HS-5 (cell line): ENCODE measurements around the gene ELF5.

Experiments
- DNase-seq: peaks from one replicate; pipeline ENCODE4 v3.0.0-alpha.2; 2012; ENCODE audit warnings: low read depth

The ELF5 gene

GRCh38 chr11:34513682-34514449 lies at the start of gene ELF5:
Gene ELF5 (minus strand): TSS chr11:34513794. CDS start chr11:34505749, 8,045 bp downstream.
- no peak for DNase-seq

GRCh38 chr11:34562976-34563375 lies 49.4 kb upstream of the ELF5 start:
- DNase-seq, result no peak

- DNase-seq, result no peak
Measured at GRCh38 chr11:34560511-34560910, 46.9 kb upstream of the ELF5 start.

DNA sequence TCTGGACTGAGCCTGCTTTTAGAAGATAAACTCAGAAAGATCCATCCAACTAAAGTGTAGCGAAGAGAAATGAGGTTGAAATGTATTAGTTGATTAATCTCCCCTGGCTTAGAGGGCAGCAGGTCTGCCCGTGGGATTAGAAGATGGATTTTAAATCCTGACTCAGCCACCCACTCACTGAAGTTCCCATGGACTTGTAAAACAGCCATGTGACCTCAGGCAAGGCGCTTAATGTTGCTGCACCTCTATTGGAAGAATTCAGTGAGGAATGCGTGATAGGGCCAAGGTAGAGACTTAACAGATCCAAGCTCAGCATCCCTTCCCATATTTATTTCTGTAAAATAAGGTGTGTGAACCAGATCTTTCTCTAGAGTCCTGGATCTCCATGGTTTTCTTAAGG lies 45.1 kb upstream of the ELF5 start:
- DNase-seq, result no peak

- DNase-seq, result peak; percentile 4
Measured at GRCh38 chr11:34558211-34558610, 44.6 kb upstream of the ELF5 start.

GRCh38 chr11:34552270-34552669 lies 38.7 kb upstream of the ELF5 start:
- no peak for DNase-seq

GRCh38 chr11:34549271-34549670 lies 35.7 kb upstream of the ELF5 start:
- no peak for DNase-seq

DNA sequence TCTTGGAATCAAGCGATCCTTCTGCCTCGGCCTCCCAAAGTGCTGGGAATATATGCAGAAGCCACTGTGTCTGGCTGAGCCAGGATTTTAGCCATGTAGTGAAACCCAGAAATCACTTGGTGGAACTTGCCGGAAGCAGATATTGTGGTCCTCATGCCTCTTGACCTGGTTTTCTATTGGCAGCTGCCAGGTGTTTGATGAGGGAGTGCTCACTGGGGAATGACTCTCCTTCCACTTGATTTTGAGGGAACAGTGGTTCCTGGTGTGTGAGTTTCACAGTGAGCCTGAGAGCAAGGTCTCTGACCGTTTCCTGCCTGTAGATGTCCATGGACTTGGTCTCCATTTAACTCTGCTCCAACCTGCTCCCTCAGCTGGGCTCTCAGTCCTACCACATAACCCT lies 34.7 kb upstream of the ELF5 start:
- no peak for DNase-seq

DNA sequence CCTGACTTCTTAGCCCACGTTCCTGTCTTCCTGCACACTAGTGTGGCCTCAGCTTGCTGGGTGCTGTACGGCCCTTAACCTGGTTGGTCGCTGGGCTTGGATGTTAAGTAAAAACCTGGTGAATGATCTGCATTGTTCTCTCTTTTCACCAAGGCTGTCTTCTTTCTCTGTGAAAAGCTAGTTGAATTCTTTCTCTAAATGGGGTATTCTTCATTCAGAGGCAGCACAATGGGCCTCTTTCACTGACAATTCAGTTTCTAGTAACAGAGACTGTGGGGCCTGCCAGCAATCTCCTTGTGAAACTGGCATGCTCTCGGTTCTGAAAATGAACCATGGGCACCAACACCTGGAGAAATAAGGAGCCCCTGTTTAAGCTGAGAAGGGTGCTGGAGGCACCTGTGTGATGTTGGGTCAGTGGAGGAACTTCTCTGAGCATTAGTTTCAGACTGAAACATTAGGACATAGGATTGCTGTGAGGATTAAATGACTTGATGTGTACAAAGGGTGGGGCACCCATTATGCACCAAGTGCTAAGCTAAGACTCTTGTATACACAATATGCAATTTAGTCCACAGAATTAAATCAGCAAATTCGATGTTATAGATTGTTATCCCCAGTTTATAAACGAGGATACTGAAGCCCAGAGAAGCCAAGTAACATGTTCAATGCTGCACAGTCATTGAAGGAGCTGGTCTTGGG lies 33.1 kb upstream of the ELF5 start:
- DNase-seq, result no peak

DNA sequence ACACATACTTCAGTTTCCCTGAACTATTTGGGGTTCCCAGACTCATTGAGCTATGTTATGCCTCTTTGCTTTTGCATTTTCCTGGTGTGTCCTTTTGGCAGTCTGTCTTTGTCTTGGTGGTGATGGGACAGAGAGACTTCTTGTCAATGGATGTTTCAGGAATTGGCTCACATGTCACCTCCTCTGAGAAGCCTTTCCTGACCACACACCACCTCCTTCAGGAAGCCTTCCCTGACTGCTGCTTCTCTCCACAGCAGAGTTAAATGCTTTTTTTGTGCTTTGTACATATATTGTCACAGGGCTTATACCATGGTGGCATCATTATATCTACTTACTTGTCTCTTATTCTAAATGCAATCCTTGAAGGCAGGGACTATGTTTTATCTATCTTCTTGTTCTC lies 28.5 kb upstream of the ELF5 start:
- DNase-seq, result no peak

DNA sequence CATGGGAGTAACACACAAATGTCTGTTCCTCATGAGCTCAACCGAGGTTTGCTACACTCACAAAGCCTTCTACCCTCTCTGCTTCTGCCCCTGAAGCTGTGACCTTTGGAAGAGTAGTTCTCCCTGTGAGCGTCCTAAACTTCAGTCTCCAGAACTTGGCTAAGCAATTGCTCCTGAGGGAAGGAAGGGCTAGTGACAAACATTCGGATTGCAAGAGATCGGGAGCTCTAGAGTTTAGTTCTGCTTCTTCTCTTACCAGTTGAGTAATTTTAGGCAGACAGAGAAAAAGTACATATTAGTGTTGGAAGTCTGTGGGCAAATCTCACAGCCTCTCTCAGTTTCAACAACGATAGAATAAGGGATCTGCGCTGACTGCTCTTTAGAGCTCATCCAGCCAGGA lies 27.3 kb upstream of the ELF5 start:
- DNase-seq, result no peak

DNA sequence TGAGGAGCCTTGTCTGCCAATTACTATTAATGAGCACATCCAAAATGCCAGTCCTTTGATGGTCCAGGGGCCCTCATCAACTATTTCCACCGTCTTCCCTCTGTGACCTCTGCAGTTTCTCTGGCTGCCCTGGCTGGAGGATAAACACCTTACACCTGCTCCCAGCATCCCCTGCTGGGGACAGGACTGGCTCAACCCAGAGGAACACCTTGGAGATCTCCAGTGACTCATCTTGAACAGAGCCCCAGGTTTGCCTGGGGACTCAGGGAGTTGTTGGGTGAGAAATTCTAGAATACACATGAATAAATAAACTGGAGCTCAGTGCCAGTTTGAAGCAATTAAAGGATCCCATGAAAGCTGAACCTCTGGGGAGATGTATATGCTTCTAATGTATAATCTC lies 24.0 kb upstream of the ELF5 start:
- DNase-seq, result no peak

DNA sequence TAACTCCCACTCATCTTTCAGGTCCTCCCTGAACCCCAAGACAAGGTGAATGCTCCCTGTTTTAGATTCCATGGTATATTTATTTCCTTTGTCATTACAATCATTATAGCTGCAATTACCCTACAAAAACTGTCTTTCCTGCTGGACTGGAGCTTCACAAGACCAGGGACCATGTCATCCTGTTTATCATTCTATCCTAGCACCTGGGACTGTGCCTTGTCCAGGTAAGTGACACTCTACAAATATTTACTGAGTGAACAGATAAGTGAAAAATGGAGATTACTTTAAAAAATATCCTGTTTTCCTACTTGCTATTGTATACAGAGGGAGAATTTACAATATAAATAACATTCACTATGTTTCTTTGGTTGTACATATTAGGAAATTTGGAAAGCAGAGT lies 22.5 kb upstream of the ELF5 start:
- no peak for DNase-seq

DNA sequence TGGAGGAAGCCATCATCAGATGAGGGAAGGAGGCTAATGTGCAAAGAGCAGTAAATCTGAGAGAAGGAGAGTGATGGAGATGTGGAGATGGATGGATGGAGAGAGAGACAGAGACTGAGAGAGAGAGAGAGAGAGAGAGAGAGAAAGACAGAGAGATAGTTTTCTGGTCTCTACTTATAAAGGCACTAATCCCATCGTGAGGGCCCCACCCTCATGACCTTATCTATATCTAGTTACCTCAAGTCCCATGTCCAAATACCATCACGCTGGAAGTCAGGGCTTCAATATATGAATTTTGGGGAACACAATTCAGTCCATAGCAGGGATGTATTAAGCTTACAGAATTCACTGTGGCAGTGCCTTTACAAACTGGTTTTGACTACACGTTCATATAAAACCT lies 21.2 kb upstream of the ELF5 start:
- DNase-seq, result no peak

DNA sequence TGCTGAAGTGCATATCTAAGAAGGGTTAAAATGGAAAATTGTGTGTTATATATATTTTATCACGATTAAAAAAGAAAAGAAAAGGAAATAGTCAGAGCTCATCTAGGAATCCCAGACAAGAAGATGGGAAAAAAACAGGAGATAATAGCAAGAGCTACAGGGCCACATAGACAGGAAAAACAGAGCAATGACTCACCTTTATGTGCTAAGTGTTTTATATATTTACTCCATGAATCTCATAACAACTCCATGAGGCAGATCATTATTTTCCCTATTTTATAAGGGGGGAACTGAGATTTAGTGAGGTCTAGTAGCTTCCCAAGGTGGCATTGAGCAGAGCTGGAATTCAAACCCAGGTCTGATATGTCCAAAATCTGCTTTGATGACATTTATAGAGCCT lies 18.1 kb upstream of the ELF5 start:
- no peak for DNase-seq

GRCh38 chr11:34530545-34531234 lies 17.1 kb upstream of the ELF5 start:
- DNase-seq, result no peak

DNA sequence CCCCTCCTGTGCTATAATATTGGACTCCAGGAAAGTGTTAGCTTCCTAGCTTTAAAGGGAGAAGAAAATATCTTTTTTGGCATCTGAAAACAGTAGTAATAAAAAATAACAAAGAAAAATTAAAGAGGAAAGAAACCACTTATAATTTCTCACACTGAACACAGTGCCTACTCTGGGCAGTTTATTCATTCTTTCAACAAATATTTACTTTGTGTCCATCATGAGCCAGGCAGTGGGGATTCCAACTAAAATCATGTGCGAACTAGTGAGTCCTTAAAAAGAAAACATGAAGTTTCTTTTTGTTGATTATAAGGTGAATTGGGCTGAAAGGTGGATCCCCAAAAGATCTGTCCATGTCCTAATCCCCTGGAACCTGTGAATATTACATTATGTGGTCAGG lies 16.0 kb upstream of the ELF5 start:
- no peak for DNase-seq

DNA sequence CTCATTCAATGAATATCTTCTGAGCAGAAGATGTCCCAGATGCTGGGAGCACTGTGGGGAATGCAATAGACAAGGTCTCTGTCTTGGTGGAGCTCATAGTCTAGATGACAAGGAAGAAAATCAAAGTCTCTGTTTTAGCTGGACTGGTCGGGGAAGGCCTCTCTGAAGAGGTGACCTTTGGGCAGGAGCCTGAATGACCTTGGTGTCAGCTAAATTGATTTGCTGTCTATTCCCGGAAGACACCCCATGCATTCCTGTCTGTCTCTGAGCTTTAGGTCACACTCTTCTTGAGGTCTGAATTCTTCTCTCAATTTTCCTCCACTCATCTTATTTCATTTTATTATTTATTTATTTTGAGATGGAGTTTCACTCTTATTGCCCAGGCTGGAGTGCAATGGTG lies 14.5 kb upstream of the ELF5 start:
- DNase-seq, result no peak

DNA sequence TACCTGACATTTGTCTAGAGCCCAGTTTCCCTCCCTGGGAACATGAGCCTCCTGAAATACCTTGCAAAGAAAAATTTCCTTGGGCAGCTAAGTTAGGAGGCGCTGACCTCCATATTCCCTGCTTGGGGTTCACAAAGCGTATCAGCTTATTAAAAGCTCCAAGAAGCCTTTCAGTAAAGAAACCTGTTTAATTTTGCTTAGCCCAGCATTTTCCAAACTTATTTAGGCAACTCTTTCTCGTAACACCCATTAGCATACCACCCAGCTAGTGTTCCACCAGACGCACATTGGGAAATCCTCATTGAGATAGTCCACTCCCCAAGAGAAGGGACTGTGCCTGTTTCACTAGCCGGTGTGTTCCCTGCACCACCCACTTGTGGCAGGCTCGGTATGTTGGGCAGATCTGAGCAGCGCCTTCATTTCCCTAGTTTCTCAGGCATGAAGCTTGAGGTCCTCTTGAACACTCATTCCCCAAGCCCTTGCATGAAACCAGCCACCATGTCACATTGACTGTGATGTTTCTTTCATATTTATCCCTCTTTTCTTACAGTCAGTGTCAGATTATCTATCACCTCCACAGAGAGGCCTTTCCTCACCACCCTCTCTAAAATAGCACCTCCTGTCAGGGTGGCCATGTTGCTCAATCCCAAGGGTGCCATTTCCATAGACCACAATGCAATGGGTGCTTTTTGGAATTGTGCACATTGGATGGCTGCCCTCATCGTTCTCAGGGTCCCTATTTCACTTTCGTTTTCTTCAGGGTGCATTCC lies 12.5 kb upstream of the ELF5 start:
- DNase-seq, result no peak

GRCh38 chr11:34525098-34525497 lies 11.5 kb upstream of the ELF5 start:
- DNase-seq, result no peak

GRCh38 chr11:34524696-34525095 lies 11.1 kb upstream of the ELF5 start:
- no peak for DNase-seq

GRCh38 chr11:34523053-34523452 lies 9.5 kb upstream of the ELF5 start:
- no peak for DNase-seq
